ENCODE measurements around the gene AP2S1.
"Not testable (repeated sequence)": the region's sequence is repeated elsewhere in the genome, so short reads cannot be mapped to it uniquely, and the experiment has no call there.

Gene AP2S1

DNA sequence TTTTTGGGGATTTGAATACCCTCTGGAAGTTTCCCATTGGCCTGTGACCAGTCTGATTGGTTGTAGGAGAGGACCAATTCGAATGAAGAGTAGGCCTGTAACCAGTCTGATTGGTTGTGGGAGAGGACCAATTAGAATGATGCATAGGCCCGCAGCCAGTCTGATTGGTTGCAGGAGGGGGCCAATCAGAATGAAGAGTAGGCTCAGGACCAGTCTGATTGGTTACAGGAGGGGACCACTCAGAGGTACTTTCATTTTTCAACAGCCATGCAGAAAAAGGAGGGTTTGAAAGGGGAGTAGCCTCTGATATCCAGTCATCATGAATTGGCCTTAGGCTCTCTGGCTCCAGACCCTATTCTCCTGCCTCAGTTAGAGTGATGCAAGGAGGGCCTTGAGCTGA is 31.8 kb downstream of the AP2S1 start:
- H3K36me3 ChIP-seq (ENCODE audit: insufficient read depth, low read length): no peaks in the 10 kb centered on the region
- 89% methylated on average over 2 of the region's 2 CpGs for whole genome bisulfite sequencing
- H3K27ac ChIP-seq (ENCODE audit: low read depth, low read length): no peak overlapping the region

DNA sequence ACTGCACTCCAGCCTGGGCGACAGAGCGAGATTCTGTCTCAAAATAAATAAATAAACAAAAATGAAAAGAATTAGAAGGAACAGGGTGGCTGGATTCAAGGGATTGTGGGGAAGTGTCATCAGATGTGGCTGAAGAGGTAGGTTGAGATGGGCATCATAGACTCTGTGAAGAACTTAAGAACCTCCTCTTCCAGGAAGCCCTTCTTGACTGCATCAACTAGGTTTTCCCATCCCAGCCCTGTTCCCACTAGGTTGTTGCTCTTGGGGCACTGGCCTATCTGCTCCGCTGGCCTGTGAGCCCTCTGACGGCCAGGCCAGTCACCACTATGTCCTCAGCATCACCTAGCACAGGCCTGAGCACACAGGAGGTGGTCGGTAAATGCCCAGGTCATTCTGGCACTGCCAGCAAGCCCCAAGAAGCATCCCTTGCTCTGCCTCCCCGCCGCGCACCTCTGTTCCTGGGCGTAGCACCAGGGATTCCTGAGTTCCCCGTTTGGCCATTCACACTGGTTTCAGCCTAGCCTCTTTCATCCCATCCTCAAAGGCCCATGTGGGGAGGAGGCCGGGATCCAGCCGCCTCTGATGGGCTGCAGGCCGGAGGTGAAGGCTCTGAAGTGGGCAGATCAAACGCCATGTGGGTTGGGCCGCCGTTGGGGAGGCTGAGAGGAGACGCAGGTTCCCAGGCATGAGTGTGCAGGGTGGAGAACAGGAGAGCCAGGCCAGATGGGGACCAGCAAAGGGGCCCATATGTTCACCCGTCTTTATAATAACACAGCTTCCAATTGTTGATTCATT is 34.6 kb downstream of the AP2S1 start:
- no peak overlapping the region for H3K9ac ChIP-seq (ENCODE audit: low read depth, low read length)
- WGBS: 87% methylated on average over 15 of the region's 18 CpGs

More for the DNA sequence above, 31.8 kb downstream of the AP2S1 start:
- Histone ChIP-seq H3K4me3 (ENCODE audit: low read length) (no peak overlapping the region), H3K9me3 (ENCODE audit: insufficient read depth, low read depth, low read length) (no peaks in the 10 kb centered on the region), H3K9ac (ENCODE audit: low read depth, low read length) (no peak overlapping the region), H3K4me1 (ENCODE audit: insufficient read depth, low read length) (no peaks in the 10 kb centered on the region), H3K27me3 (ENCODE audit: insufficient read depth, low read length) (no peaks in the 10 kb centered on the region)

DNA sequence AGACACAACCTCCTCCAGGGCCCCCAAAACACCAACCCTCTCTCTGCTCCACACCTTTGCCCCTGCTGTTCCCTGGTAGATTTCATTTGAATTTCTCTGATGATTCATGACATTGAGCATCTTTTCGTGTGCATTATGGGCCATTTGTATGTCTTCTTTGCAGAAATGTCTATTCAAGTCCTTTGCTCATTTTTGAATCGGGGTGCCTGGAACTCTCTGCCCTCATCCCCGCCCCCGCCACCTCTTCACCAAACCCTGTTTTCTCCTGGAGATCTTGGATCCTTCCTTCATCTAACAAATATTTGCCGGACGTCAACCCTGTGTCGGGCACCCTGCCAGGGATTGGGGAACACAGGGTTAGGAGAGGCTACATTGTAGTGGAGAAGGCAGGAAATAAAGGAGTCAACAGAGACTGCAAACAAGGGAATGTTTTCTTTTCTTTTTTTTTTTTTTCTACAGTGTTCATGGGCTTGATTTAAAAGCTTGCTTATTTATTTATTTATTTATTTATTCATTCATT is 36.7 kb downstream of the AP2S1 start:
- WGBS: 81% methylated on average over 7 of the region's 7 CpGs
- Histone ChIP-seq H3K36me3 (ENCODE audit: insufficient read depth, low read length) (no peaks in the 10 kb centered on the region), H3K27me3 (ENCODE audit: insufficient read depth, low read length) (no peaks in the 10 kb centered on the region), H3K4me1 (ENCODE audit: insufficient read depth, low read length) (no peaks in the 10 kb centered on the region; the same call in 1 of the 2 replicates), H3K9ac (ENCODE audit: low read depth, low read length) (no peak overlapping the region), H3K9me3 (ENCODE audit: insufficient read depth, low read depth, low read length) (no peaks in the 10 kb centered on the region), H3K4me3 (ENCODE audit: low read length) (no peak overlapping the region), H3K27ac (ENCODE audit: low read depth, low read length) (no peak overlapping the region)

More for the DNA sequence above, 34.6 kb downstream of the AP2S1 start:
- Histone ChIP-seq H3K4me1 (ENCODE audit: insufficient read depth, low read length) (no peaks in the 10 kb centered on the region; the same call in 1 of the 2 replicates), H3K27ac (ENCODE audit: low read depth, low read length) (no peak overlapping the region), H3K4me3 (ENCODE audit: low read length) (no peak overlapping the region), H3K27me3 (ENCODE audit: insufficient read depth, low read length) (no peaks in the 10 kb centered on the region), H3K9me3 (ENCODE audit: insufficient read depth, low read depth, low read length) (no peaks in the 10 kb centered on the region), H3K36me3 (ENCODE audit: insufficient read depth, low read length) (no peaks in the 10 kb centered on the region)

DNA sequence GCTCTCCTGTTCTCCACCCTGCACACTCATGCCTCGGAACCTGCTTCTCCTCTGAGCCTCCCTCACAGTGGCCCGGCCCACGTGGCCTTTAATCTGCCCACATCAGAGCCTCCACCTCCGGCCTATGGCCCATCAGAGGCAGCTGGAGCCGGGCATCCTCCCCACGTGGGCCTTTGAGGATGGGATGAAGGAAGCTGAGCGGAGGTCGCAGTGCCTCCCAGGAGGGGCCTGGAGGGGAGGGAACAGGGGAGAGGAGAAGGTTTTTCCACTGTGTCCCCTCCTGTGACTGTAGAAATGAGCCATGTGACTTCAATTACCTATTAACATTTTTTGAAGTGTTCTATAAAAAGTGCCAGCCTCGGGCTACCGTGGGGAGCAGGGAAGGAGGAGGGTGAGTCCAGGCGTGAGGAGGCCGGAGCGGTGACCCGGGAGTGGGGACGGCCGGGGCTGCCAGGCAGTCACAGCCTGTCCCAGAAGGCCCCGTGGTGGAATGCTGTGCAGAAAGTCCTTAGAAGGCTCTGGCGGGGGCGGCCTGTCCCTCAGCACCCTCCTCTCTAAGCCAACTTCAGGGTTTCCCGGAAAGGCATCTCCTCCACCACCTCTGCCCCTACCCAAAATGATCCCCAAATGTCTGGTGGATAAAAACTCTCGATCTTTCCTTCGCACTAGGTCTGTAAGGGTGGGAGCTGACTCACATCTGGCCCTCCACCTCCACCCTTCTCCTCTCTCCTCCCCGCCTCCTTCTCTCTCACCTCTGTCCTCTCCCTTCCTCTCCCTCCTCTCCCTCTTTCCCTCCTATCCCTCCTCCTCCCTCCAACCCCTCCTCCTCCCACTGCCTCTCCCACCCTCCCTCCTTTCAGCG is 37.4 kb downstream of the AP2S1 start:
- H3K4me1 ChIP-seq (ENCODE audit: insufficient read depth, low read length): no peaks in the 10 kb centered on the region; the same call in 1 of the 2 replicates
- H3K36me3 ChIP-seq (ENCODE audit: insufficient read depth, low read length): no peaks in the 10 kb centered on the region
- 59% methylated on average over 24 of the region's 24 CpGs for WGBS
- H3K27me3 ChIP-seq (ENCODE audit: insufficient read depth, low read length): no peaks in the 10 kb centered on the region
- H3K27ac ChIP-seq (ENCODE audit: low read depth, low read length): no peak overlapping the region
- no peak overlapping the region for H3K4me3 ChIP-seq (ENCODE audit: low read length)
- no peak overlapping the region for H3K9ac ChIP-seq (ENCODE audit: low read depth, low read length)
- H3K9me3 ChIP-seq (ENCODE audit: insufficient read depth, low read depth, low read length): no peaks in the 10 kb centered on the region

DNA sequence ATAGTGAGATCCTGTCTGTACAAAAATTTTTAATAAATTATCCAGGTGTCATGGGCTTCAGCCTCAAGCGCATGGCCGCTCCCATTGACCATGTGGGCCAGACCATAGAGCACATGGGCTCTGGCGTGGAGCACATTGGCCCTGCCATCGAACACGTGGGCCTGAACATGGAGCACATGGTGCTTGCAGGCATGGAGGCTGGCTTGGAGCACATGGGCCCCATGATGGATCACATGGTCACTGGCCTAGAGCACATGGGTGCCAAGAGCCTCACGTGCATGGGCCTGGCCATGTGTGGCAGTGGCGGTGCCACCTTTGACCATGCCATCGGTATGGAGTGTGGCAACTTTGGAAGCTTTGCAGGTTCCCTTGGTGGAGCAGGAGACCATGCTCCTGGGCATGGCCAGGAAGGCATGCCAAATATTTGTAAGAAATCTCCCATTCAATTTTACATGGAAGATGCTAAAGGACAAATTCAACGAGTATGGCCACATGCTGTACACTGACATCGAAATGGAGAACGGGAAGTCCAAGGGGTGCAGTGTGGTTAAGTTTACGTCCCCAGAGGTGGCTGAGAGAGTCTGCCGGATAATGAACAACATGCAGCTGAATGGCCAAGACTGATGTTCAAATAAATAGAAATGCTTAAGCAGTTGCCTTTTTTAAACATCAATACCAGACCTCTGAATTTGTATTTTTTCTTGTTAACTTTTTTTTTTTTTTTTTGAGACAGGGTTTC is 40.9 kb downstream of the AP2S1 start:
- 93% methylated on average over 13 of the region's 13 CpGs for WGBS

DNA sequence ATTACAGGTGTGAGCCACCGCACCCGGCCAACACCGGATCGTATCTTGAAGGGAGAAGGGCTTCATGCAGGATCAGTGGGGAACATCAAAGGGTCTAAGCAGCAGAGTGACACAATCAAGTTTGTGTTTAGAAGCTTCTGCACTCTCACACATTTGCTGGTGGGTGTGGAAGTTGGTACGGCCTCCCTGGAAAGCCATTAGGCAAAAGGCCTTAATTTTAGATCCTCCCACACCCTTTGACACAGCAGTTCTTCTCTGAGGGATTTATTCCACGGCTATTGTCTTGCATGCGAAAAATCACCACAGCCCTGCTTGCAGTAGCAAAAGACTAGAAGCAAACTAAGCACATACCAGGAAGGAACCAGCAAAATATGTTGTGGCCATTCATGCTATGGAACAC is 44.0 kb downstream of the AP2S1 start:
- no peak overlapping the region for H3K27ac ChIP-seq (ENCODE audit: low read depth, low read length)
- no peak overlapping the region for H3K9ac ChIP-seq (ENCODE audit: low read depth, low read length)
- no peaks in the 10 kb centered on the region for H3K9me3 ChIP-seq (ENCODE audit: insufficient read depth, low read depth, low read length)
- no peaks in the 10 kb centered on the region for H3K4me1 ChIP-seq (ENCODE audit: insufficient read depth, low read length)
- 94% methylated on average over 7 of the region's 7 CpGs for WGBS
- H3K4me3 ChIP-seq (ENCODE audit: low read length): no peak overlapping the region
- H3K36me3 ChIP-seq (ENCODE audit: insufficient read depth, low read length): no peaks in the 10 kb centered on the region
- no peaks in the 10 kb centered on the region for H3K27me3 ChIP-seq (ENCODE audit: insufficient read depth, low read length)

More for the DNA sequence above, 40.9 kb downstream of the AP2S1 start:
- Histone ChIP-seq H3K9me3 (ENCODE audit: insufficient read depth, low read depth, low read length) (no peaks in the 10 kb centered on the region), H3K4me3 (ENCODE audit: low read length) (no peak overlapping the region), H3K36me3 (ENCODE audit: insufficient read depth, low read length) (no peaks in the 10 kb centered on the region), H3K27me3 (ENCODE audit: insufficient read depth, low read length) (no peaks in the 10 kb centered on the region), H3K27ac (ENCODE audit: low read depth, low read length) (no peak overlapping the region), H3K4me1 (ENCODE audit: insufficient read depth, low read length) (no peaks in the 10 kb centered on the region; the same call in 1 of the 2 replicates), H3K9ac (ENCODE audit: low read depth, low read length) (no peak overlapping the region)

DNA sequence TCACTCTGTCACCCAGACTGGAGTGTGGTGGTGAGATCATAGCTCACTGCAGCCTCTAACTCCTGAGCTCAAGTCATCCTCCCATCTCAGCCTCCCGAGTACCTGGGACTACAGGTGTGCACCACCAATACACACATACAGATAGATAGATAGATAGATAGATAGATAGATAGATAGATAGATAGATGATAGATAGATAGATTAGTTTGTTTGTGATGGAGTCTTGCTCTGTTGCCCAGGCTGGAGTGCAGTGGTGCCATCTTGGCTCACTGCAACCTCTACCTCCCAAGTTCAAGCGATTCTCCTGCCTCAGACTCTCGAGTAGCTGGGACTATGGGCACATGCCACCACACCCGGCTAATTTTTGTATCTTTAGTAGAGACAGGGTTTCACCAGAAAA is 46.2 kb downstream of the AP2S1 start:
- H3K27ac ChIP-seq (ENCODE audit: low read depth, low read length); H3K4me1 ChIP-seq (ENCODE audit: insufficient read depth, low read length); H3K9me3 ChIP-seq (ENCODE audit: insufficient read depth, low read depth, low read length); H3K36me3 ChIP-seq (ENCODE audit: insufficient read depth, low read length); H3K9ac ChIP-seq (ENCODE audit: low read depth, low read length); H3K4me3 ChIP-seq (ENCODE audit: low read length); H3K27me3 ChIP-seq (ENCODE audit: insufficient read depth, low read length): not testable (repeated sequence)
- 98% methylated on average over 3 of the region's 4 CpGs for WGBS

DNA sequence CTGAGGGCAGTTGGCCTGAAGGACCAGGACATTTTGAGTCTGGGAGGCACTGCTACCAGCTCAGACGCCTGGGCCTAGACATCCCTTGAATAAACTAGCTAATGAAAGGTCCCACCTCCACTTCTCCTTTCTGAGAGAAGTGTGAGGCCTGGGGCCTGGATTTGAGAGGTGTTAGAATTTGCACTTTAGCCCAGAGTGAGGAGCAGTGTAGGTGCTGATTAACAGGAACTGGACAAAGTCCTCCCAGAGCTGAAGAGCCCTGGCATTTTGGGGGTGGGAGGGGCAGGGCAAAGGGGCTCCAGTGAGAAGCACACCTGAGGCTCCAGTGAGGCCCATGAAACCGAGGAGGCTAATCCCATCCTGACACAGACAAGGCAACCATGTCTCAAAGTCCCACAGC is 47.1 kb downstream of the AP2S1 start:
- Histone ChIP-seq H3K36me3 (ENCODE audit: insufficient read depth, low read length) (no peaks in the 10 kb centered on the region), H3K27me3 (ENCODE audit: insufficient read depth, low read length) (no peaks in the 10 kb centered on the region), H3K4me3 (ENCODE audit: low read length) (no peak overlapping the region), H3K9ac (ENCODE audit: low read depth, low read length) (no peak overlapping the region), H3K27ac (ENCODE audit: low read depth, low read length) (no peak overlapping the region), H3K9me3 (ENCODE audit: insufficient read depth, low read depth, low read length) (no peaks in the 10 kb centered on the region), H3K4me1 (ENCODE audit: insufficient read depth, low read length) (no peaks in the 10 kb centered on the region)
- WGBS: 81% methylated on average over 2 of the region's 2 CpGs

DNA sequence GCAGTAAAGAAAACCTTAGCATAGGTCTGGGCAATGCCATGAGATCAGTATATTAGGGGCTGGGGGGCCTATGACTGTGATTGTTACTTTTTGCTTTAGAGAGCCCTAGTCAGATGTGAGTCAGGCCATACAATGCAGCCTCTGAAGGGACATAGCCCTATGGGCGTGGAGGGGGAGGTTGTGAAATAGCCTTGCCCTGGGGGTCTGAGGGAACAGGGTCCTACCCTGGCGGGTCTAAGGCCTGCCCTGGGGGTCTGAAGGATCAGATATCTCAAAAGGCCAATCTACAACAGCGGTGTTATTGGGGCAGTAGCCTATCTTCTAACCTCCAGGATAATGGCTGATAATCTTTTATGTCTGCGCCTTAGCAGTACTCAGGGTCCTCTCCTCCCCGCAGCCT is 48.5 kb downstream of the AP2S1 start:
- WGBS: 89% methylated on average over 5 of the region's 5 CpGs
- H3K4me1 ChIP-seq (ENCODE audit: insufficient read depth, low read length): no peaks in the 10 kb centered on the region
- no peaks in the 10 kb centered on the region for H3K36me3 ChIP-seq (ENCODE audit: insufficient read depth, low read length)

DNA sequence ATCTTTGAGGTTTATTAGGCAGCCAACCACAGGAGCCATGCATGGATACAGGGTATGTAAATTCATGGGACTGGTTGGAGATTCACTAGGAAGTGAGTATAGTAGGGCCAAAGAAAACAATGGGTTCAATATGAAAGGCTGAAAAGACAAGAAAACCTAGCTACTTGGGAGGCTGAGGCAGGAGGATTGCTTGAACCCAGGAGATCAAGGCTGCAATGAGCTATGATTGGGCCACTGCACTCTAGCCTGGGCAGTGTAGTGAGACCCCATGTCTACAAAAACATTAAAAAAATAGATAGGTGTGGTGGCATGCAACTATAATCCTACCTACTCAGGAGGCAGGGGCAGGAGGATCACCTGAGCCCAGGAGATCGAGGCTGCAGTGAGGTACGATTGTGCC is 51.9 kb downstream of the AP2S1 start:
- no peak overlapping the region for H3K4me3 ChIP-seq (ENCODE audit: low read length)
- no CpG with 5 or more reads among the region's 2 CpGs for WGBS
- H3K9ac ChIP-seq (ENCODE audit: low read depth, low read length): no peak overlapping the region
- no peaks in the 10 kb centered on the region for H3K4me1 ChIP-seq (ENCODE audit: insufficient read depth, low read length)
- H3K36me3 ChIP-seq (ENCODE audit: insufficient read depth, low read length): no peaks in the 10 kb centered on the region
- H3K27me3 ChIP-seq (ENCODE audit: insufficient read depth, low read length): no peaks in the 10 kb centered on the region; the same call in 1 of the 2 replicates
- no peak overlapping the region for H3K27ac ChIP-seq (ENCODE audit: low read depth, low read length)
- no peaks in the 10 kb centered on the region for H3K9me3 ChIP-seq (ENCODE audit: insufficient read depth, low read depth, low read length)

More for the DNA sequence above, 48.5 kb downstream of the AP2S1 start:
- no peak overlapping the region for H3K27ac ChIP-seq (ENCODE audit: low read depth, low read length)
- no peaks in the 10 kb centered on the region for H3K27me3 ChIP-seq (ENCODE audit: insufficient read depth, low read length)
- H3K4me3 ChIP-seq (ENCODE audit: low read length): no peak overlapping the region
- no peaks in the 10 kb centered on the region for H3K9me3 ChIP-seq (ENCODE audit: insufficient read depth, low read depth, low read length)
- no peak overlapping the region for H3K9ac ChIP-seq (ENCODE audit: low read depth, low read length)
